Calu3 (cell line): ENCODE results near the gene GATAD2A. TPM values are rescaled to one million over a fixed set of nuclear protein-coding genes. Genes with fewer than 3 reads are reported as not detected.
"Not testable (repeated sequence)": the region's sequence is repeated elsewhere in the genome, so short reads cannot be mapped to it uniquely, and the experiment has no call there.

ENCODE experiments used
- BruUV-seq: library from RNA; stranded (reverse); fragments of 400-500 nt; replicated peaks from 2 replicates; lab custom pipeline; 2021; lab: Mats Ljungman, UMichigan
- CTCF ChIA-PET: fragments of 300-600 bp; sonication (Branson Sonifier 250); formaldehyde crosslinking; loops from one replicate; lab custom pipeline; 2022; ENCODE audit warnings: antibody characterized with exemption; lab: Charles Lee
- DNase-seq: peaks from one replicate; pipeline ENCODE4 v3.0.0; 2022
- H3K27ac Mint-ChIP-seq: one replicate; pipeline ENCODE4 v1.8.0; 2022; ENCODE audit warnings: mixed read lengths; ENCODE audit not compliant: unreplicated experiment
- H3K27me3 Mint-ChIP-seq: one replicate; pipeline ENCODE4 v1.8.0; 2022; ENCODE audit warnings: mixed read lengths; ENCODE audit not compliant: unreplicated experiment
- H3K36me3 Mint-ChIP-seq: one replicate; pipeline ENCODE4 v1.8.0; 2022; ENCODE audit warnings: mild to moderate bottlenecking, moderate library complexity, mixed read lengths; ENCODE audit not compliant: insufficient read depth, unreplicated experiment
- H3K4me1 Mint-ChIP-seq: one replicate; pipeline ENCODE4 v1.8.0; 2022; ENCODE audit warnings: mild to moderate bottlenecking, low read depth, mixed read lengths; ENCODE audit not compliant: unreplicated experiment
- H3K4me3 Mint-ChIP-seq: one replicate; pipeline ENCODE4 v1.8.0; 2022; ENCODE audit warnings: mild to moderate bottlenecking, low read depth, moderate library complexity, mixed read lengths; ENCODE audit not compliant: unreplicated experiment
- H3K9me3 Mint-ChIP-seq: one replicate; pipeline ENCODE4 v1.8.0; 2022; ENCODE audit warnings: low read depth, mixed read lengths; ENCODE audit not compliant: unreplicated experiment
- CTCF ChIP-seq: fragments of 200-600 bp; IDR thresholded peaks from one replicate; pipeline ENCODE4 v1.8.0; 2022; ENCODE audit warnings: antibody characterized with exemption; ENCODE audit not compliant: unreplicated experiment
- intact Hi-C: fragments of 100-400 bp; cut with micrococcal nuclease; formaldehyde crosslinking; loops from one replicate; pipeline ENCODE4 v1.10.0; 2022; ENCODE audit not compliant: unreplicated experiment
- total RNA-seq: library from RNA; stranded (reverse); gene quantifications from 2 replicates; pipeline ENCODE4 v1.2.3, GENCODE V29; 2022

GATAD2A gene
- total RNA-seq, 1 experiment from 2014 or later = 79.8 TPM

- intact Hi-C loops = no loop called here
- peak overlapping the region; percentile 91 for H3K27ac Mint-ChIP-seq
- peaks cover 38% of the 10 kb centered on the region for H3K36me3 Mint-ChIP-seq
- no peaks in the 10 kb centered on the region for H3K9me3 Mint-ChIP-seq
- peaks cover 35% of the 10 kb centered on the region for H3K4me1 Mint-ChIP-seq
- no peak for DNase-seq
- no peak for TF ChIP-seq CTCF
- BruUV-seq = no TSS peak
- CTCF ChIA-PET = interaction anchor here (0.7 to 1.1 kb wide), 3 partner anchors 13 to 90 kb away, joined by 3 read pairs; no protein-coding TSS in a partner anchor
- peak overlapping the region; percentile 94 for H3K4me3 Mint-ChIP-seq
- no peaks in the 10 kb centered on the region for H3K27me3 Mint-ChIP-seq
Observed at GRCh38 chr19:19385896-19386869, 19.3 kb upstream of the GATAD2A start.

- no peak for TF ChIP-seq CTCF
- BruUV-seq = no TSS peak
- CTCF ChIA-PET = no interaction called here
Observed at GRCh38 chr19:19387108-19387507, 18.4 kb upstream of the GATAD2A start.

GRCh38 chr19:19388568-19389555 is 16.6 kb upstream of the GATAD2A start:
- Mint-ChIP-seq H3K27ac (no peak overlapping the region), H3K4me3 (no peak overlapping the region), H3K27me3 (no peaks in the 10 kb centered on the region), H3K9me3 (no peaks in the 10 kb centered on the region), H3K36me3 (peaks cover 28% of the 10 kb centered on the region), H3K4me1 (peaks cover 35% of the 10 kb centered on the region)
- no peak for DNase-seq
- BruUV-seq = TSS peak; percentile 15
- TF ChIP-seq CTCF = no peak
- intact Hi-C loops = no loop called here
- CTCF ChIA-PET = no interaction called here

More at GRCh38 chr19:19387108-19387507, 18.4 kb upstream of the GATAD2A start:
- H3K4me1 Mint-ChIP-seq = peaks cover 35% of the 10 kb centered on the region
- peak overlapping the region; percentile 91 for H3K27ac Mint-ChIP-seq
- DNase-seq = no peak
- peaks cover 29% of the 10 kb centered on the region for H3K36me3 Mint-ChIP-seq
- H3K4me3 Mint-ChIP-seq = peak overlapping the region; percentile 94
- H3K27me3 Mint-ChIP-seq = no peaks in the 10 kb centered on the region
- H3K9me3 Mint-ChIP-seq = no peaks in the 10 kb centered on the region
- intact Hi-C loops = no loop called here

- H3K27ac Mint-ChIP-seq, DNase-seq, H3K4me3 Mint-ChIP-seq, H3K27me3 Mint-ChIP-seq, H3K9me3 Mint-ChIP-seq, BruUV-seq, intact Hi-C loops: not testable (repeated sequence)
- CTCF ChIA-PET = interaction anchor here (0.7 kb wide), 1 partner anchor 20 kb away, joined by 3 read pairs; no protein-coding TSS in a partner anchor
- Mint-ChIP-seq H3K4me1 (peaks cover 35% of the 10 kb centered on the region), H3K36me3 (peaks cover 28% of the 10 kb centered on the region)
Observed at GRCh38 chr19:19389683-19390082, 15.8 kb upstream of the GATAD2A start.

- H3K27ac Mint-ChIP-seq, BruUV-seq, CTCF ChIA-PET, H3K4me3 Mint-ChIP-seq, H3K27me3 Mint-ChIP-seq, DNase-seq, intact Hi-C loops, H3K9me3 Mint-ChIP-seq, H3K36me3 Mint-ChIP-seq: not testable (repeated sequence)
- peaks cover 13% of the 10 kb centered on the region for H3K4me1 Mint-ChIP-seq
Observed at GRCh38 chr19:19394333-19394732, 11.1 kb upstream of the GATAD2A start.
